Caco-2 (cell line): ENCODE measurements around the gene ADK. TPM values are rescaled to one million over a fixed set of nuclear protein-coding genes. Genes with fewer than 3 reads are reported as not detected.

Experiments
- BruUV-seq: library from RNA; stranded (reverse); fragments of 400-500 nt; replicated peaks from 2 replicates; lab custom pipeline; 2021; lab: Mats Ljungman, UMichigan
- CTCF ChIA-PET: fragments of 300-600 bp; sonication (Branson Sonifier 250); formaldehyde crosslinking; loops from one replicate; lab custom pipeline; 2022; ENCODE audit warnings: antibody characterized with exemption; lab: Charles Lee
- POLR2A ChIA-PET: fragments of 300-600 bp; sonication (Branson Sonifier 250); formaldehyde crosslinking; loops from one replicate; lab custom pipeline; 2022; ENCODE audit warnings: antibody characterized with exemption; lab: Charles Lee
- DNase-seq, 2 experiments: peaks; one replicate each; pipeline versions ENCODE4 v3.0.0 to v3.0.0-alpha.2; 2020 to 2022
- H3K27me3 ChIP-seq: replicated peaks from 2 replicates; pipeline ENCODE4 v1.6.0; 2011; ENCODE audit warnings: low read length; ENCODE audit not compliant: control insufficient read depth, insufficient read depth
- H3K36me3 ChIP-seq: 2 replicates; pipeline ENCODE4 v1.5.1; 2011; ENCODE audit warnings: low read length; ENCODE audit not compliant: control insufficient read depth, insufficient read depth
- H3K4me1 ChIP-seq: fragments of 250-450 bp; sonication (Bioruptor Pico); 2 replicates; pipeline ENCODE4 v1.5.1; 2020; ENCODE audit warnings: mild to moderate bottlenecking
- H3K4me3 ChIP-seq: 2 replicates; pipeline ENCODE4 v1.5.1; 2011; ENCODE audit warnings: low read depth, mild to moderate bottlenecking, control low read depth, low read length
- H3K9me3 ChIP-seq: fragments of 250-450 bp; sonication (Bioruptor Pico); 2 replicates; pipeline ENCODE4 v1.5.1; 2020; ENCODE audit warnings: mild to moderate bottlenecking, moderate library complexity
- H3K27ac Mint-ChIP-seq: one replicate; pipeline ENCODE4 v1.8.0; 2022; ENCODE audit warnings: mixed read lengths; ENCODE audit not compliant: unreplicated experiment
- H3K27me3 Mint-ChIP-seq: one replicate; pipeline ENCODE4 v1.8.0; 2022; ENCODE audit warnings: mixed read lengths; ENCODE audit not compliant: insufficient read depth, unreplicated experiment
- H3K36me3 Mint-ChIP-seq: one replicate; pipeline ENCODE4 v1.8.0; 2022; ENCODE audit warnings: mild to moderate bottlenecking, mixed read lengths; ENCODE audit not compliant: insufficient read depth, unreplicated experiment
- H3K4me1 Mint-ChIP-seq: one replicate; pipeline ENCODE4 v1.8.0; 2022; ENCODE audit warnings: low read depth, mixed read lengths; ENCODE audit not compliant: unreplicated experiment
- H3K4me3 Mint-ChIP-seq: one replicate; pipeline ENCODE4 v1.8.0; 2022; ENCODE audit warnings: mild to moderate bottlenecking, moderate library complexity, mixed read lengths; ENCODE audit not compliant: unreplicated experiment
- H3K9me3 Mint-ChIP-seq: one replicate; pipeline ENCODE4 v1.8.0; 2022; ENCODE audit warnings: mixed read lengths; ENCODE audit not compliant: unreplicated experiment
- CTCF ChIP-seq, 2 experiments: fragments of 200-600 bp in 1 of 2; IDR thresholded peaks; 1 replicate in 1 of 2; 2 replicates in 1 of 2; pipeline versions ENCODE4 v1.5.1 to v1.8.0; 2011 to 2022; ENCODE audit warnings: antibody characterized with exemption in 1 of 2, control low read depth in 1 of 2, inconsistent platforms in 1 of 2, low read depth in 1 of 2, low read length in 1 of 2, mild to moderate bottlenecking in 1 of 2, moderate library complexity in 1 of 2; ENCODE audit not compliant: insufficient read depth in 1 of 2, severe bottlenecking in 1 of 2, unreplicated experiment in 1 of 2
- intact Hi-C: fragments of 100-400 bp; cut with micrococcal nuclease; formaldehyde crosslinking; loops from one replicate; pipeline ENCODE4 v1.10.0; 2022; ENCODE audit not compliant: unreplicated experiment
- total RNA-seq: library from RNA; stranded (reverse); gene quantifications from 2 replicates; pipeline ENCODE4 v1.2.3, GENCODE V29; 2022

Gene ADK
- total RNA-seq, 1 experiment from 2014 or later = 105 TPM

GRCh38 chr10:74599672-74600071 lies 448.7 kb downstream of the ADK start:
- ChIA-PET CTCF (no interaction called here), POLR2A (no interaction called here)
- peaks cover 9% of the 10 kb centered on the region for H3K36me3 Mint-ChIP-seq
- H3K4me3 Mint-ChIP-seq = no peak overlapping the region
- BruUV-seq = no TSS peak
- TF ChIP-seq CTCF (IDR thresholded peaks at IDR 0.05; ENCODE audit: insufficient read depth in 1 of 2, low read depth in 1 of 2, low read length in 1 of 2, severe bottlenecking in 1 of 2, unreplicated experiment in 1 of 2) = no peak
- intact Hi-C loops = no loop called here
- DNase-seq = no peak
- no peaks in the 10 kb centered on the region for H3K36me3 ChIP-seq
- no peak overlapping the region for H3K27ac Mint-ChIP-seq
- H3K4me1 Mint-ChIP-seq = no peaks in the 10 kb centered on the region
- no peaks in the 10 kb centered on the region for H3K9me3 ChIP-seq
- no peaks in the 10 kb centered on the region for H3K9me3 Mint-ChIP-seq
- no peak overlapping the region for H3K4me3 ChIP-seq
- no peaks in the 10 kb centered on the region for H3K4me1 ChIP-seq
- no peaks in the 10 kb centered on the region for H3K27me3 ChIP-seq
- H3K27me3 Mint-ChIP-seq = no peaks in the 10 kb centered on the region

- ChIA-PET CTCF (no interaction called here), POLR2A (no interaction called here)
- peaks cover 9% of the 10 kb centered on the region for H3K36me3 Mint-ChIP-seq
- no peak overlapping the region for H3K4me3 Mint-ChIP-seq
- H3K36me3 ChIP-seq = no peaks in the 10 kb centered on the region
- no peak for TF ChIP-seq CTCF (IDR thresholded peaks at IDR 0.05; ENCODE audit: insufficient read depth in 1 of 2, low read depth in 1 of 2, low read length in 1 of 2, severe bottlenecking in 1 of 2, unreplicated experiment in 1 of 2)
- H3K27me3 ChIP-seq = no peaks in the 10 kb centered on the region
- no peak overlapping the region for H3K27ac Mint-ChIP-seq
- no TSS peak for BruUV-seq
- H3K4me1 Mint-ChIP-seq = no peaks in the 10 kb centered on the region
- H3K27me3 Mint-ChIP-seq = no peaks in the 10 kb centered on the region
- H3K4me3 ChIP-seq = no peak overlapping the region
- H3K4me1 ChIP-seq = no peaks in the 10 kb centered on the region
- intact Hi-C loops = no loop called here
- no peaks in the 10 kb centered on the region for H3K9me3 Mint-ChIP-seq
- DNase-seq = no peak
- no peaks in the 10 kb centered on the region for H3K9me3 ChIP-seq
Measured at GRCh38 chr10:74600170-74600569, 449.1 kb downstream of the ADK start.

DNA sequence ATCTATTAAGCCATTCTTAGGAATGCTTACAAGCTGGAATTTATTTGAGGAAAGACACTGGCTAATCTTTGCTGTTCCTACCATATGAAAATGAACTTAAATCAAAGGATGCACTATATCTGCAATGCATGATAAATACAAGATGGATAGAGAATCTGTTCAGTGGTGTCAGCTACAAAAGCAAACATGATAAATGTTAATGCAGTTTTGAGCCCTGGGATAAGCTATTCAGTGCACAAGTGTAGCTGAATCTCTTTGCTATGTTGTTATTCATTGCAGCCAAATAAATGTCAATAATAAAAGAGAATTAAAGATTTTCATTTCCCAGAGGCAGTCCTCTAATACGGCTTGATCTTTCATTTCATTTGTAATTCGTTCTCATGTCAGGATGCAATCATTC lies 451.6 kb downstream of the ADK start:
- H3K4me3 Mint-ChIP-seq = no peak overlapping the region
- ChIA-PET POLR2A (no interaction called here), CTCF (no interaction called here)
- Histone ChIP-seq H3K36me3 (no peaks in the 10 kb centered on the region), H3K9me3 (no peaks in the 10 kb centered on the region), H3K4me3 (no peak overlapping the region), H3K27me3 (no peaks in the 10 kb centered on the region), H3K4me1 (no peaks in the 10 kb centered on the region)
- no peak for TF ChIP-seq CTCF (IDR thresholded peaks at IDR 0.05; ENCODE audit: insufficient read depth in 1 of 2, low read depth in 1 of 2, low read length in 1 of 2, severe bottlenecking in 1 of 2, unreplicated experiment in 1 of 2)
- H3K36me3 Mint-ChIP-seq = peaks cover 9% of the 10 kb centered on the region
- DNase-seq = no peak
- intact Hi-C loops = no loop called here
- BruUV-seq = no TSS peak
- no peaks in the 10 kb centered on the region for H3K9me3 Mint-ChIP-seq
- H3K27me3 Mint-ChIP-seq = no peaks in the 10 kb centered on the region
- H3K27ac Mint-ChIP-seq = no peak overlapping the region
- peaks cover under 1% of the 10 kb centered on the region for H3K4me1 Mint-ChIP-seq
